ENCODE results near the gene PPWD1. TPM values are rescaled to one million over a fixed set of nuclear protein-coding genes. Genes with fewer than 3 reads are reported as not detected.

The PPWD1 gene
- 10 to 100 TPM; 47.0 to 48.6 TPM for total RNA-seq
- polyA plus RNA-seq (2013, experiment 1 of 2), result 44.8 TPM
- polyA plus RNA-seq (2013, experiment 2 of 2), result 43.6 TPM
- long read RNA-seq, experiment 1, transcript PPWD1-201 (11 exons, 2,166 nt), result major isoform, 11 of 18 reads
- long read RNA-seq, experiment 1, partial matches to known transcripts, result 2 of 18 reads
- long read RNA-seq, experiment 1, other reads (novel, unspliced or antisense), result 5 of 18 reads
- long read RNA-seq, experiment 2, transcript PPWD1-201 (11 exons, 2,166 nt), result major isoform, 69 of 101 reads
- long read RNA-seq, experiment 2, partial matches to known transcripts, result 7 of 101 reads
- long read RNA-seq, experiment 2, other reads (novel, unspliced or antisense), result 22 of 101 reads
- long read RNA-seq, experiment 3, transcript PPWD1-201 (11 exons, 2,166 nt), result major isoform, 229 of 263 reads
- long read RNA-seq, experiment 3, partial matches to known transcripts, result 7 of 263 reads
- long read RNA-seq, experiment 3, other reads (novel, unspliced or antisense), result 24 of 263 reads
- long read RNA-seq, experiment 4, transcript PPWD1-201 (11 exons, 2,166 nt), result major isoform, 35 of 43 reads
- long read RNA-seq, experiment 4, partial matches to known transcripts, result 1 of 43 reads
- long read RNA-seq, experiment 4, other reads (novel, unspliced or antisense), result 6 of 43 reads

- Histone ChIP-seq H3K4me1 (ENCODE audit: control insufficient read depth, insufficient read depth, low read length) (no peaks in the 10 kb centered on the region), H3K36me3 (ENCODE audit: control insufficient read depth, insufficient read depth, low read length) (peaks cover 30% of the 10 kb centered on the region), H3K9me3 (ENCODE audit: control insufficient read depth, low read length) (no peaks in the 10 kb centered on the region), H3K4me3 (ENCODE audit: low read length) (peak within 1 kb of the TSS; percentile 99), H3K27ac (ENCODE audit: low read depth, low read length) (peak within 1 kb of the TSS; percentile 89), H3K27me3 (ENCODE audit: control insufficient read depth, insufficient read depth, low read length, poor library complexity, severe bottlenecking) (no peaks in the 10 kb centered on the region), H3K9ac (ENCODE audit: extremely low read depth, low read length, poor library complexity, severe bottlenecking) (peak within 1 kb of the TSS; percentile 95)
- DNase-seq, result peak; percentile 98
- 0 to 2% methylated on average over 24 to 51 of the region's 54 CpGs for WGBS, 2 experiments (ENCODE audit: insufficient coverage in 1 of 2, insufficient read length in 1 of 2)
- no peaks in the 10 kb centered on the region for H3K27me3 Mint-ChIP-seq (ENCODE audit: insufficient read depth)
- H3K4me1 Mint-ChIP-seq, result peaks cover 13% of the 10 kb centered on the region
- no peaks in the 10 kb centered on the region for H3K9me3 Mint-ChIP-seq
- H3K4me3 Mint-ChIP-seq, result peak within 1 kb of the TSS; percentile 84
- peaks cover 12% of the 10 kb centered on the region for H3K36me3 Mint-ChIP-seq (ENCODE audit: low read depth)
- TF ChIP-seq CTCF (conservative IDR thresholded peaks at IDR 0.05), result no peak
- peak within 1 kb of the TSS; percentile 99 for H3K27ac Mint-ChIP-seq
Measured at GRCh38 chr5:65562731-65563701, at the start of gene PPWD1, which contains the start of gene CENPK. PPWD1 (plus strand) TSS chr5:65563296; CDS start chr5:65563311, 15 bp downstream. CENPK (minus strand) TSS chr5:65563168; CDS start chr5:65554907, 8,261 bp downstream.

- no peak for TF ChIP-seq CTCF (conservative IDR thresholded peaks at IDR 0.05)
- Histone ChIP-seq H3K9ac (ENCODE audit: extremely low read depth, low read length, poor library complexity, severe bottlenecking) (no peak overlapping the region), H3K4me1 (ENCODE audit: control insufficient read depth, insufficient read depth, low read length) (no peaks in the 10 kb centered on the region), H3K9me3 (ENCODE audit: control insufficient read depth, low read length) (no peaks in the 10 kb centered on the region), H3K27me3 (ENCODE audit: control insufficient read depth, insufficient read depth, low read length, poor library complexity, severe bottlenecking) (no peaks in the 10 kb centered on the region), H3K4me3 (ENCODE audit: low read length) (no peak overlapping the region), H3K36me3 (ENCODE audit: control insufficient read depth, insufficient read depth, low read length) (peaks cover 30% of the 10 kb centered on the region), H3K27ac (ENCODE audit: low read depth, low read length) (no peak overlapping the region)
- Mint-ChIP-seq H3K36me3 (ENCODE audit: low read depth) (peaks cover 47% of the 10 kb centered on the region), H3K27me3 (ENCODE audit: insufficient read depth) (no peaks in the 10 kb centered on the region), H3K4me3 (no peak overlapping the region), H3K27ac (no peak overlapping the region), H3K4me1 (peaks cover 4% of the 10 kb centered on the region), H3K9me3 (no peaks in the 10 kb centered on the region)
- no peak for DNase-seq
- WGBS, 2 experiments (ENCODE audit: insufficient coverage in 1 of 2, insufficient read length in 1 of 2), result 100% methylated on average over 1 to 3 of the region's 3 CpGs
Measured at GRCh38 chr5:65525726-65526125, 37.4 kb upstream of the PPWD1 start.

GRCh38 chr5:65530904-65531303 lies 32.2 kb upstream of the PPWD1 start:
- Histone ChIP-seq H3K27me3 (ENCODE audit: control insufficient read depth, insufficient read depth, low read length, poor library complexity, severe bottlenecking) (no peaks in the 10 kb centered on the region), H3K4me1 (ENCODE audit: control insufficient read depth, insufficient read depth, low read length) (no peaks in the 10 kb centered on the region), H3K9ac (ENCODE audit: extremely low read depth, low read length, poor library complexity, severe bottlenecking) (no peak overlapping the region), H3K9me3 (ENCODE audit: control insufficient read depth, low read length) (no peaks in the 10 kb centered on the region), H3K27ac (ENCODE audit: low read depth, low read length) (no peak overlapping the region), H3K36me3 (ENCODE audit: control insufficient read depth, insufficient read depth, low read length) (peaks cover 5% of the 10 kb centered on the region), H3K4me3 (ENCODE audit: low read length) (no peak overlapping the region)
- no peak for TF ChIP-seq CTCF (conservative IDR thresholded peaks at IDR 0.05)
- WGBS, 2 experiments (ENCODE audit: insufficient coverage in 1 of 2, insufficient read length in 1 of 2), result no CpG with 5 or more reads among the region's 1 CpG
- no peak overlapping the region for H3K4me3 Mint-ChIP-seq
- H3K4me1 Mint-ChIP-seq, result peaks cover 2% of the 10 kb centered on the region
- no peaks in the 10 kb centered on the region for H3K9me3 Mint-ChIP-seq
- peaks cover 25% of the 10 kb centered on the region for H3K36me3 Mint-ChIP-seq (ENCODE audit: low read depth)
- DNase-seq, result no peak
- no peaks in the 10 kb centered on the region for H3K27me3 Mint-ChIP-seq (ENCODE audit: insufficient read depth)
- no peak overlapping the region for H3K27ac Mint-ChIP-seq

Data from endodermal cell (in vitro differentiated cells).